ENCODE measurements around the gene CPEB4. TPM values are rescaled to one million over a fixed set of nuclear protein-coding genes. Genes with fewer than 3 reads are reported as not detected.

Gene CPEB4
- total and polyA plus RNA-seq, 5 donors from 2014 or later = 3.4 to 42.7 (median 4.7) TPM

DNA sequence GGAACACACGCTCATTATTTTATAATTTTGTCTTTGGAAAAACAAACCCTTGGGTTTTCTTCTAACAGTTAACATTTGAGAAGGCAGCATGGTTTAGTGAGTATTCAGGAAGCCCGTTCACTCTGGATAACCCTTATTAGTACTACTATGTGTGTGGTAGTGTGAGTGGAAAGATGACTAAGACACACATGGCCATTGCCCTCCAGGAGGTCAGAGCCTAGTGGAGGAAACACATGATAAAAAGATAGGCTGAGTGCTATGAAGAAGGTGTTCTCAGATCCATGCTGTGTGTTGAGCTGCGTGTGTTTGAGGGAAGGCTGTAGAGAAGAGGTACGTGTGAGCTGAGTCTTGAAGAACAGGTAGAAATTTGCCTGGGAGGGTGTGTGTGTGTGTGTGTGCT lies 109.2 kb downstream of the CPEB4 start:
- peaks cover 26% of the 10 kb centered on the region for H3K27me3 Mint-ChIP-seq
- H3K36me3 Mint-ChIP-seq = no peaks in the 10 kb centered on the region

DNA sequence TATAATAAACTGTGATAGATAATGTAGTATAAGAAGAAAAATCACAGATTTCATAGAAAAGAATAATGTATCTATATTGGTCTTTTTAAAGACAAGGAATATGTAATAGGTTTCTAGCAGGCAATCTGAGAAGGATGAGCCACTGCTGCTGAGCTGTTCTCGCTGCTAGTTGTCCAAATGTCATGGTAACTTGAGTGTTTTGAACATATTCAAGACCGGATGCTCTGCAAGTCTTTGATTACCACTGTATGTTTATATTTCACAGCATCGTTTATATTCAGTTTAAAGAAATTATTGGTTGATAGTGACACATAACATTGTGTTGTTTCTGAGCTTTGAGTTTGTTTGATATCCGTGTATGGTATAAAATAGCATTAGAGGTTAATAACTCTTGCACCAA lies 110.4 kb downstream of the CPEB4 start:
- Mint-ChIP-seq H3K4me1 (no peaks in the 10 kb centered on the region), H3K36me3 (no peaks in the 10 kb centered on the region), H3K27me3 (peaks cover 33% of the 10 kb centered on the region), H3K4me3 (no peak overlapping the region), H3K9me3 (peaks cover 0 to 5% (median 0%) of the 10 kb centered on the region in 7 donors), H3K27ac (no peak overlapping the region)
- peaks cover 13% of the 10 kb centered on the region for H3K27me3 ChIP-seq (ENCODE audit: control insufficient read depth, insufficient read depth, low read length)
- H3K9me3 ChIP-seq (ENCODE audit: control insufficient read depth in 2 of 2, low read length in 2 of 2) = no peaks in the 10 kb centered on the region
- no peak overlapping the region for H3K27ac ChIP-seq (ENCODE audit: insufficient read depth, low read length, poor library complexity, severe bottlenecking)
- H3K4me3 ChIP-seq (ENCODE audit: low read depth, low read length) = no peak overlapping the region
- H3K36me3 ChIP-seq (ENCODE audit: control insufficient read depth, insufficient read depth, low read length) = no peaks in the 10 kb centered on the region
- ATAC-seq (ENCODE audit: low read depth in 2 of 2) (no peak), DNase-seq (no peak)
- no peaks in the 10 kb centered on the region for H3K4me1 ChIP-seq (ENCODE audit: control insufficient read depth, insufficient read depth, low read length, poor library complexity, severe bottlenecking)

More for the DNA sequence above, 109.2 kb downstream of the CPEB4 start:
- no peak overlapping the region for H3K27ac ChIP-seq (ENCODE audit: insufficient read depth, low read length, poor library complexity, severe bottlenecking)
- H3K9me3 Mint-ChIP-seq = peaks cover 0 to 5% (median 0%) of the 10 kb centered on the region in 7 donors
- ATAC-seq (ENCODE audit: low read depth in 2 of 2) (no peak), DNase-seq (no peak)
- no peak overlapping the region for H3K4me3 Mint-ChIP-seq
- H3K27ac Mint-ChIP-seq = no peak overlapping the region
- H3K9me3 ChIP-seq (ENCODE audit: control insufficient read depth in 2 of 2, low read length in 2 of 2) = no peaks in the 10 kb centered on the region
- no peak overlapping the region for H3K4me3 ChIP-seq (ENCODE audit: low read depth, low read length)
- H3K4me1 ChIP-seq (ENCODE audit: control insufficient read depth, insufficient read depth, low read length, poor library complexity, severe bottlenecking) = no peaks in the 10 kb centered on the region
- H3K27me3 ChIP-seq (ENCODE audit: control insufficient read depth, insufficient read depth, low read length) = peaks cover 11% of the 10 kb centered on the region
- H3K36me3 ChIP-seq (ENCODE audit: control insufficient read depth, insufficient read depth, low read length) = no peaks in the 10 kb centered on the region
- H3K4me1 Mint-ChIP-seq = no peaks in the 10 kb centered on the region

GRCh38 chr5:174000076-174000475 lies 111.9 kb downstream of the CPEB4 start:
- Mint-ChIP-seq H3K36me3 (no peaks in the 10 kb centered on the region), H3K27me3 (peaks cover 33% of the 10 kb centered on the region), H3K27ac (no peak overlapping the region), H3K9me3 (peaks cover 0 to 5% (median 0%) of the 10 kb centered on the region in 7 donors), H3K4me3 (no peak overlapping the region), H3K4me1 (no peaks in the 10 kb centered on the region)
- H3K36me3 ChIP-seq (ENCODE audit: control insufficient read depth, insufficient read depth, low read length) = no peaks in the 10 kb centered on the region
- no peak overlapping the region for H3K4me3 ChIP-seq (ENCODE audit: low read depth, low read length)
- ATAC-seq (ENCODE audit: low read depth in 2 of 2) (no peak), DNase-seq (no peak)
- no peaks in the 10 kb centered on the region for H3K4me1 ChIP-seq (ENCODE audit: control insufficient read depth, insufficient read depth, low read length, poor library complexity, severe bottlenecking)
- no peaks in the 10 kb centered on the region for H3K9me3 ChIP-seq (ENCODE audit: control insufficient read depth in 2 of 2, low read length in 2 of 2)
- H3K27ac ChIP-seq (ENCODE audit: insufficient read depth, low read length, poor library complexity, severe bottlenecking) = no peak overlapping the region
- H3K27me3 ChIP-seq (ENCODE audit: control insufficient read depth, insufficient read depth, low read length) = peaks cover 21% of the 10 kb centered on the region

- H3K27ac ChIP-seq (ENCODE audit: insufficient read depth, low read length, poor library complexity, severe bottlenecking) = no peak overlapping the region
- no peak overlapping the region for H3K27ac Mint-ChIP-seq
- peaks cover 0 to 5% (median 0%) of the 10 kb centered on the region in 7 donors for H3K9me3 Mint-ChIP-seq
- no peak for DNase-seq
- H3K36me3 Mint-ChIP-seq = no peaks in the 10 kb centered on the region
- H3K4me3 Mint-ChIP-seq = no peak overlapping the region
- no peaks in the 10 kb centered on the region for H3K4me1 Mint-ChIP-seq
- H3K4me3 ChIP-seq (ENCODE audit: low read depth, low read length) = no peak overlapping the region
- H3K9me3 ChIP-seq (ENCODE audit: control insufficient read depth in 2 of 2, low read length in 2 of 2) = no peaks in the 10 kb centered on the region
- H3K27me3 Mint-ChIP-seq = peaks cover 22% of the 10 kb centered on the region
- no peak for ATAC-seq (ENCODE audit: low read depth in 2 of 2)
- H3K27me3 ChIP-seq (ENCODE audit: control insufficient read depth, insufficient read depth, low read length) = peaks cover 15% of the 10 kb centered on the region
- H3K36me3 ChIP-seq (ENCODE audit: control insufficient read depth, insufficient read depth, low read length) = no peaks in the 10 kb centered on the region
- no peaks in the 10 kb centered on the region for H3K4me1 ChIP-seq (ENCODE audit: control insufficient read depth, insufficient read depth, low read length, poor library complexity, severe bottlenecking)
Measured at GRCh38 chr5:174003795-174004194, 115.6 kb downstream of the CPEB4 start.

- Histone ChIP-seq H3K27ac (ENCODE audit: insufficient read depth, low read length, poor library complexity, severe bottlenecking) (no peak overlapping the region), H3K4me3 (ENCODE audit: low read depth, low read length) (no peak overlapping the region), H3K4me1 (ENCODE audit: control insufficient read depth, insufficient read depth, low read length, poor library complexity, severe bottlenecking) (no peaks in the 10 kb centered on the region), H3K27me3 (ENCODE audit: control insufficient read depth, insufficient read depth, low read length) (peaks cover 6% of the 10 kb centered on the region), H3K36me3 (ENCODE audit: control insufficient read depth, insufficient read depth, low read length) (no peaks in the 10 kb centered on the region), H3K9me3 (ENCODE audit: control insufficient read depth in 2 of 2, low read length in 2 of 2) (no peaks in the 10 kb centered on the region)
- Mint-ChIP-seq H3K27me3 (peaks cover 17% of the 10 kb centered on the region), H3K36me3 (no peaks in the 10 kb centered on the region), H3K4me3 (no peak overlapping the region), H3K4me1 (no peaks in the 10 kb centered on the region), H3K9me3 (peaks cover 0 to 1% (median 0%) of the 10 kb centered on the region in 7 donors), H3K27ac (no peak overlapping the region)
- no peak for ATAC-seq (ENCODE audit: low read depth in 2 of 2)
- no peak for DNase-seq
Measured at GRCh38 chr5:174008922-174009321, 120.8 kb downstream of the CPEB4 start.

GRCh38 chr5:174010365-174010764 lies 122.2 kb downstream of the CPEB4 start:
- ATAC-seq (ENCODE audit: low read depth in 2 of 2) (no peak), DNase-seq (no peak)
- Mint-ChIP-seq H3K27me3 (peaks cover 17% of the 10 kb centered on the region), H3K27ac (no peak overlapping the region), H3K4me1 (no peaks in the 10 kb centered on the region), H3K4me3 (no peak overlapping the region), H3K36me3 (no peaks in the 10 kb centered on the region), H3K9me3 (peaks cover 0 to 1% (median 0%) of the 10 kb centered on the region in 7 donors)
- no peaks in the 10 kb centered on the region for H3K4me1 ChIP-seq (ENCODE audit: control insufficient read depth, insufficient read depth, low read length, poor library complexity, severe bottlenecking)
- H3K4me3 ChIP-seq (ENCODE audit: low read depth, low read length) = no peak overlapping the region
- no peaks in the 10 kb centered on the region for H3K27me3 ChIP-seq (ENCODE audit: control insufficient read depth, insufficient read depth, low read length)
- no peaks in the 10 kb centered on the region for H3K9me3 ChIP-seq (ENCODE audit: control insufficient read depth in 2 of 2, low read length in 2 of 2)
- H3K27ac ChIP-seq (ENCODE audit: insufficient read depth, low read length, poor library complexity, severe bottlenecking) = no peak overlapping the region
- no peaks in the 10 kb centered on the region for H3K36me3 ChIP-seq (ENCODE audit: control insufficient read depth, insufficient read depth, low read length)

GRCh38 chr5:174011441-174011840 lies 123.3 kb downstream of the CPEB4 start:
- no peak overlapping the region for H3K4me3 ChIP-seq (ENCODE audit: low read depth, low read length)
- no peak overlapping the region for H3K27ac ChIP-seq (ENCODE audit: insufficient read depth, low read length, poor library complexity, severe bottlenecking)
- Mint-ChIP-seq H3K4me1 (no peaks in the 10 kb centered on the region), H3K27ac (no peak overlapping the region), H3K36me3 (no peaks in the 10 kb centered on the region), H3K4me3 (no peak overlapping the region), H3K27me3 (peaks cover 13% of the 10 kb centered on the region), H3K9me3 (peaks cover 0 to 1% (median 0%) of the 10 kb centered on the region in 7 donors)
- H3K4me1 ChIP-seq (ENCODE audit: control insufficient read depth, insufficient read depth, low read length, poor library complexity, severe bottlenecking) = no peaks in the 10 kb centered on the region
- no peak for ATAC-seq (ENCODE audit: low read depth in 2 of 2)
- H3K27me3 ChIP-seq (ENCODE audit: control insufficient read depth, insufficient read depth, low read length) = no peaks in the 10 kb centered on the region
- no peaks in the 10 kb centered on the region for H3K9me3 ChIP-seq (ENCODE audit: control insufficient read depth in 2 of 2, low read length in 2 of 2)
- no peak for DNase-seq
- no peaks in the 10 kb centered on the region for H3K36me3 ChIP-seq (ENCODE audit: control insufficient read depth, insufficient read depth, low read length)
